Germinal center (tissue), 1 donor: Measurements from ENCODE around the gene TCF12.
A peak's percentile ranks its signal among the peaks of the same experiment; 100 is the strongest.
"Not testable (repeated sequence)": the region's sequence is repeated elsewhere in the genome, so short reads cannot be mapped to it uniquely, and the experiment has no call there.

Experiments used
- DNase-seq: peaks from one replicate; pipeline ENCODE4 v3.0.0; 2012; ENCODE audit warnings: mixed read lengths, low spot score

Gene TCF12

GRCh38 chr15:57135800-57136199 lies 217.4 kb downstream of the TCF12 start:
- DNase-seq = no peak

- no peak for DNase-seq
Measured at GRCh38 chr15:57138349-57138788, 219.9 kb downstream of the TCF12 start.

GRCh38 chr15:57143511-57144078 lies 225.2 kb downstream of the TCF12 start:
- no peak for DNase-seq

- no peak for DNase-seq
Measured at GRCh38 chr15:57144448-57144847, 226.0 kb downstream of the TCF12 start.

- peak; percentile 19 for DNase-seq
Measured at GRCh38 chr15:57146506-57147201, 228.2 kb downstream of the TCF12 start.

- DNase-seq = no peak
Measured at GRCh38 chr15:57147621-57148020, 229.2 kb downstream of the TCF12 start.

- no peak for DNase-seq
Measured at GRCh38 chr15:57148262-57148661, 229.8 kb downstream of the TCF12 start.

- no peak for DNase-seq
Measured at GRCh38 chr15:57149196-57149595, 230.8 kb downstream of the TCF12 start.

- no peak for DNase-seq
Measured at GRCh38 chr15:57150066-57150865, 231.8 kb downstream of the TCF12 start.

- not testable (repeated sequence) for DNase-seq
Measured at GRCh38 chr15:57150866-57151203, 232.4 kb downstream of the TCF12 start.

GRCh38 chr15:57152133-57152532 lies 233.7 kb downstream of the TCF12 start:
- DNase-seq = no peak

- DNase-seq = no peak
Measured at GRCh38 chr15:57152666-57153539, 234.5 kb downstream of the TCF12 start.

GRCh38 chr15:57156210-57156884 lies 237.9 kb downstream of the TCF12 start:
- no peak for DNase-seq

GRCh38 chr15:57158589-57158988 lies 240.1 kb downstream of the TCF12 start:
- DNase-seq = no peak

GRCh38 chr15:57158997-57159668 lies 240.7 kb downstream of the TCF12 start:
- no peak for DNase-seq

GRCh38 chr15:57159767-57160166 lies 241.3 kb downstream of the TCF12 start:
- no peak for DNase-seq

- DNase-seq = no peak
Measured at GRCh38 chr15:57160823-57161560, 242.5 kb downstream of the TCF12 start.

- not testable (repeated sequence) for DNase-seq
Measured at GRCh38 chr15:57164251-57164650, 245.8 kb downstream of the TCF12 start.

- no peak for DNase-seq
Measured at GRCh38 chr15:57165992-57166391, 247.5 kb downstream of the TCF12 start.

GRCh38 chr15:57167821-57168395 lies 249.5 kb downstream of the TCF12 start:
- DNase-seq = no peak
